T follicular helper cell (primary cell): ENCODE data around the gene CNPY1.
"Not testable (repeated sequence)": the region's sequence is repeated elsewhere in the genome, so short reads cannot be mapped to it uniquely, and the experiment has no call there.

Source experiments
- DNase-seq: peaks from one replicate; pipeline ENCODE4 v3.0.0-alpha.2; 2020; ENCODE audit warnings: low read depth

The CNPY1 gene

DNA sequence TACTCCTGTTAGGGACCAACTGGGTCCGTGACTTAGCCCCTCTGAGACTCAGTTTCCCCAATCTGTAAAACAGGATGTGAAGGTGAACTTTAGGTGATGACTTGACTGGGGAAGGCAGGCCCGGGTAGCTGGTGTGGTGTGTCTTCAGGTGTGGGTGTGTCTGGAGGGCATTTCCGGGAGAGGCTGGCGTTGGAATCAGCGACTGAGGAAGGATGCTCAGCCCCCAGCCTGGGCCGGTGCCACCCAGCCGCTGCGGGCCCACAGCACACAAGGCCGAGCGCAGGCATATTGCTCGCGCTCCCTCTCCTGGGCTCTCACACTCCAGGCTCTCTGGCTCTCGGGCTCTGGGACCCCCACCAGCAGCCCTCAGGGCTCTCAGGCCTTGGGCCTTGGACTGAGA is 31.7 kb upstream of the CNPY1 start:
- DNase-seq, result no peak

DNA sequence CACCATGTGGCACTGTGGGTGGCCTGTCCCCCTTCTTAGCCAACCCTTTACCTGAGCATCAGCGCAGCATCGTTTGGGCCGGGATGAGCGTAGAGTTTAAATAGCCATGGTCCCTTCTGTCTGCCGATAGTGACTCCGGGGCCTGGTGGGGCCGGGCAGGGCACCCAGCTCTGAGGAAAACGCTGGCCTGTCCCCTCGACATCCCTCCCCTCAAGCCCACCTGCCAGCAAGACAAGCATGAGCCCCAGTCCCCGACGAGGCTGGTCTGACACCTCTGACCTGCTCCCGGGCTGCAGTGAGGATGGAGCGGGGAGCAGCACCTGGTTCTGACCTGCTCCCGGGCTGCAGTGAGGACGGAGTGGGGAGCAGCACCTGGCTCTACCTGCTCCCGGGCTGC is 31.1 kb upstream of the CNPY1 start:
- no peak for DNase-seq

- DNase-seq, result no peak
These were observed 30.6 kb upstream of the CNPY1 start for GRCh38 chr7:155576900-155577508.

- DNase-seq, result no peak
These were observed 30.1 kb upstream of the CNPY1 start for GRCh38 chr7:155576416-155576815.

GRCh38 chr7:155574556-155575290 is 28.4 kb upstream of the CNPY1 start:
- DNase-seq, result no peak

DNA sequence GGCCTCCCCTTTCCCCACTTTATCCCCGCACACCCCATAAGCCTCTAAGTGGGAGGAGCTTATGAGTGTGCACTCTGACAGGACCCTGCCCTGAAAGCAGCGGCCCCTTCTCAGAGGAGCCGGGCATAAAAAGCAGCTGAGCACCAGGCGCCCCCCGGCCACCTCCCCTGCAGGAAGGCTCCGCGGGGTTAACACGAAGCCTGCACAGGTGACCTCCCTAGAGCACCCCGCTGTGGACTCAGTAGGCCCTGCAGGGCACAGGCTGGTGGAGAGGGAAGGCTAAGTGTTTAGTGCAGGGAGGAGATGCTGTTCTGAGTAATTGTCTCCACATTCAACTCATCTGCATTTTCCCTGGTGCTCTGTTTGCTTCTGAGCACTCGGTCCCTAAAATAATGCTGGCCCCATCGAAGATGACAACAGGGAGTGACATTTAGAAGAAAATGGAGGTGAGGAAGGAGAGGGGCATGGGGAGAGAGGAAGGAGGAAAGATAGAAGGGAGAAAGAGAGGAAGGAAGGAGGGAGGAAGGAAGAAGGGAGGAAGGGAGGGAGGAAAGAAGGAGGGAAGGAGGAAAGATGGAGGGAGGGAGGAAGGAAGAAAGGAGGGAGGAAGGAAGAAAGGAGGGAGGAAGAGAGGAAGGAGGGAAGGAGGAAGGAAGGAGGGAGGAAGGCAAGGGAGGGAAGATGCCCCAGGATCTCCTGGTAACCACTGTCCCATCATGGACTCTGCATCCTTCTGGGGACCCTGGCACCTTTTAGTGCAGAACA is 25.4 kb upstream of the CNPY1 start:
- DNase-seq, result no peak

GRCh38 chr7:155570991-155571390 is 24.6 kb upstream of the CNPY1 start:
- no peak for DNase-seq

DNA sequence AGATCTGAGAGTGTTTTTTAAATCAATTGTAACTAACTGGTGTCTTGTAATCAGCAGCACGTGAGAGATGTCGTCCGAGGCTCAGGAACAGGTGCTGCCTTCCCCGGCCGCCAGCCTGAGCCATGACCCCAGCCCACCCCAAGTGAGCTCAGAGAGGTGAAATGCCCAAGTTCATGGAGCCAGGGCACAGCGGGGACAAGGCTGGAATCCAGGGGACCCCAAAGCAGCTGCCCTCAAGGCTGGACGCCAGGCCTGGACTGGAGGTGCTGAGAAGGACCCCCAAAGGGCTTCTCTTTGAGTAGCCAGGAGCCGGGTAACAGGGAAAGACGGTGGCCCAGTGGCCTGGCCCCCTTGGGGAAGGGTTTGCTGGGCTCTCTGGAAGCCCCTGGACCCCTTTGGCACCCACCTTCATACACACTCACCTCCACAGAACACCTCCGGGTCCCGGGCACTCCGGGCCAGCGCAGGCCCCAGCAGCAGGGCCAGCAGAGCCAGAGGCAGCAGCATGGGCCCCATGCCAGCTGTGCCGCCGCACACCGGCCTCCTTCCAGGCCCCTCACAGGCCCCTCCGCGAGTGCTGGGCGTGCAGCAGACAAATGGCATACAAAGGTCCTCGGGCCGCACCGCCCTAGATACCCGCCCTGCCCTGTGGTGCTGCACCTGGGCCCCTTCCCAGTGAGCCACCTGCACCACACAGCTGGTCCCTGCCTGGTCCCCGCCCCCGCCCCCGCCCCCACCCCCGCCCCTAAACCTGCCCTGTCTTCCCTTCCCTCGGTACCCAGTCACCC is 24.0 kb upstream of the CNPY1 start:
- no peak for DNase-seq

GRCh38 chr7:155569681-155570080 is 23.3 kb upstream of the CNPY1 start:
- no peak for DNase-seq

DNA sequence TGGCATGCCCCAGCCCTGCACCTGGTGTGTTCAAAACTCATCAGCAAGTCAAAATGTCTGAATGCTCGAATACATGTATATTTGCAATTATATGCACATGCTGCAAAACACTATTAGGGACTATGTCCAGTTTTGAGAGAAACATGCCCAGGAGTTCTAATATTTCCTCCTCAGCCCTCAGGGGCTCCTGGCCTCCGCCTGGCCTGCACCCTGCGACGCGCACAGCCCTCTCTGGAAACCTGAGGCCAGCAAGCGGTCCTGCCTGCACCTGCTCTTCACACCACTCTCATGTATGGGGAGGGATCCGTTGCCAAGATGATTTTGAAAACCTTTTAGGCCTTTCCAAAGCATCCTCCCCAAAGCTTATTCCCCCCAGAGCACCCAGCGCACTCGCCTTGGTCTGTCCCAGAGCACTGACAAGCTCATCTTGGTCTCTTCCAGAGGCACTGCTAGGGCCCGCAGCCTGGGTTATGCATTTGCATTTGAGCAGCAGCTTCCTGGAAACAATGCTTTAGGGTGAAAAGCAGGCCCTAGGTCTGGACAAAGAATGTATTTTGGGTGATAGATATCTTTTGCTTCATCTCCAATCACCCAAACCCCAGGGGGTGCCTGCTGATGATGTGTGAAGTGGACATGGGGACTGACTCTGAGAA is 22.6 kb upstream of the CNPY1 start:
- DNase-seq, result no peak

DNA sequence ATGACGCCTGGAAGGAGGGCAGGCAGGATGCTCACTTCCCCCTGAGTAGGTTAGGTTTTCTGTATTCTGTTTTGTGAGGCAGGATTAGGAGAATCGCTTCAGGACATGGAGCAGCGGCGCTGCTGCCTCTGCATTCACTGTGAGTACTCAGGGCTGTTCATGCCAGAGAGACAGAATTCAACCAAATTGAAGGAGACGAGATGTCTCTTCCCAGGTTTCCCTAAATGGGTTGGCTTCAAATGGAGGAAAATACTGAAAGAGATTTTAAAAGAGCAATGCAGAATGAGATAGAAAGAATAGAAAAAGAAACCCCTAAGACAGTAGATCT is 21.9 kb upstream of the CNPY1 start:
- DNase-seq, result no peak

GRCh38 chr7:155567646-155568332 is 21.4 kb upstream of the CNPY1 start:
- no peak for DNase-seq

DNA sequence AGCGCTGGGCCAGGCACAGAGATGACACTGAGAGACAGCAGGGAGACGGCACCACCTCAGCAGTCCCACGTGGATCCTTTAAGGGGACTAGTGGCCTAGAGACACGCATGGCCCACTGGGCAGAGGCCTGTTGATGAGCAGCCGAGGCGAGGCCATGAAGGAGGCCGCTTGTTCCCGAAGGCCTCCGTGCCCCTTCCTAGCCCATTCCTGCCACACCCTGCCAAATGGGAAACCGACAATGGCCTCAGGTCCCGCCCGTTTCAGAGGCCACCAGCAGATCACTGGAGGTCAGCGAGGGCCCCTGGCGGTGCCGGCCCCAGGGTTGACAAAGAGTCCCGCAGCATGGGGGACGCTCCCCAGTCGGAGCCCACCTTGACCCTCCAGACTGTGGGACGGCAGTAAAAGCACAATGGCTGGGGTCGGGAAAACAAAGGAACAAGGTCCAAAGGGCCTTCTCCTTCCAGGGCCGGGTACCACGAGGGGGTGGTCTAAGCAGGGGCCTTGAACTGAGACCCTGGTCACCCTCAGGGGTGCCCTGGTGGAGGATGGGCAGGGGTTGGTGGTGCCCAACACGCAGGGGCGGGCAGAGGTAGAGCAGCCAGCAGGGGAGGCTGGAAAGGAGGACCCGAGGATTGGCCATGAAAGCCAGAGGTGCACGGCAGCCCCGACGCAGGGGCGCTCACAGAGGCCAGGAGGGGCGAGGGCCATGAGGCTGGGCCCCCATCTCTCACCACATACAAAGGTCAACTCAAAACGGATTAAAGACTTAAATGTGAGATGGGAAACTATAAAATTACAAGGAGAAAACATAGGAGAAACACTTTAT is 19.9 kb upstream of the CNPY1 start:
- DNase-seq, result no peak

DNA sequence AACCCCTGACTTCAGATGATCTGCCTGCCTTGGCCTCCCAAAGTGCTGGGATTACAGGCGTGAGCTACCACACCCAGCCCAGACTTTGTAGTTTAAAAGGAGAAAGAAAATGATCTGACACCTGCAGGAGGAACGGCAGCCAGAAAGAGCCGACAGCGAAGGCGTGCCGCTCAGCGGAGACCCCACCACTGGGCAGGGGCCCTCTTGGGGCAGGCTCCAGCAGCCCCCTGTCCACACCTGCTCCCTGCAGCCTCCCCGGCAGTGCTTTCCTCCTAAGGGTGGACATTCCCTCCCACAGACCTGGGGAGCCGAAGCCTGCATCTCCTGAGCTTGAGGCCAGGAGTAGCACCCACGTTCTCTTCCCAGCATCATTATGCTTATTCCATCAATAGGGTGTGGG is 19.2 kb upstream of the CNPY1 start:
- DNase-seq, result no peak

DNA sequence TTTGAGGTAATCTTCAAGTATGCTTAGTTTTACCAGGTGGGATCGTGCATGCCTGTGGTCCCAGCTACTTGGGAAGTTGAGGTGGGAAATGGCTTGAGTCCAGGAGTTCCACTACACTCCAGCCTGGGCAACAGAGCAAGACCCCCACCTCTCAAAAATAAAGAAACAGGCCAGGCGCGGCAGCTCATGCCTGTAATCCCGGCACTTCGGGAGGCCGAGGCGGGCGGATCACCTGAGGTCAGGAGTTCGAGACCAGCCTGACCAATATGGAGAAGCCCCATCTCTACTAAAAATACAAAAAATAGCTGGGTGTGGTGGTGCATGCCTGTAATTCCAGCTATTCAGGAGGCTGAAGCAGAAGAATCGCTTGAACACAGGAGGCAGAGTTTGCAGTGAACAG is 16.6 kb upstream of the CNPY1 start:
- not testable (repeated sequence) for DNase-seq

- no peak for DNase-seq
These were observed 15.7 kb upstream of the CNPY1 start for GRCh38 chr7:155562106-155562505.

DNA sequence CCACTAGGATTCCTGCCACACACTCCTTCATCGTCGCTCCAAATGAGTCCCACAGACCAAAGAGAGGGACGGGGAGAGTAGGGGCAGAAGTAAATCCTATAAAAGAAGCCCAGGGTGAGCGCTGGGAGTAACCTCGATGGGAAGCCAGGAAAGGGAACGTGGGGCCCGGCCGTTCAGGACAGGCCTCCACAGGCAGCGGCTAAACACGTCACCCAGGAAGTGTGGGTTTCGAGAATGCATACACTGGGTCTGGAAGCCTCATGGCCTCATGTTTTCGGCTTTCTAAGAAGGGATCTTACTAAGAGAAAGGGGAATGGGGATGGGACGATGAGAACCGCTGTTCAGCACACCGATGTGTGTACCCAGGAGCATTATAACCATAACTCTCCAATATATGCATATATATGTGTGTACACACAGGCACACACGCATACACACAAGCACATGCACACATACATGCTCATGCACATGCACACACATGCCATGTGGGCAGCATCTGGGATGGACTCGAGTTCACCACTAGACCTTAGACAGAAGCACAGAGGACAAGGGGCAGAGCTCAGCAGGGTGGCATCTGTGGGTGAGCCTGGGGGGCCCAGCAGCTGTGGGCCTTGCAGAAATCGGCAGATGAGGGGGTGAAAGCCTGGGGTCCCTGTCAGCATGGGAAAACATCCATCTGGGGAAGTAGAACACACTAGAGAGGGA is 14.8 kb upstream of the CNPY1 start:
- DNase-seq, result no peak

GRCh38 chr7:155560196-155560885 is 14.0 kb upstream of the CNPY1 start:
- DNase-seq, result no peak

DNA sequence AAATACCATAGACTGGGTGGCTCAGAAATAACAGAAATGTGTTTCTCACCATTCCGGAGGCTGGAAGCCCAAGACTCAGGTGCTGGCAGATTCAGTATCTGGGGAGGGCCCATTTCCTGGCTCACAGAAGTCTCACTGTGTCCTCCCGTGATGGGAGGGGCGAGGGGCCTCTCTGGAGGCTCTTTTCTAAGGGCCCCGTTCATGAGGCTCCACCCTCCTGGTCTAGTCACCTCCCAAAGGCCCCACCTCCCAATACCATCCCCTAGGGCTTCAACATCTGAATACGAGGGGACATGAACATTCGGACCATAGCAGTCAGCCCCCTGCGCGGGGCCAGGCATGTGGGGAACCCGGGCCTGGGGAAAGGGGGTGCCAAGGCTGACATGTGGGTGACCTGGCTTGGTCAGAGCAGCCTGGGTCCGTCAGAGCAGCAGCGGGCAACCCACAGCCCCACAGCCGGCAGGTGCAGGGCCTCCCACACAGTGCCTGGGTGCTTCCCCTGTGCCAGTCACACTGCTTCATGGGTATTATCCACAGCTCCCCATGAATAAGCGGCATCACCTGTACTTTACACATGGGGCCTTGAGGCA is 13.3 kb upstream of the CNPY1 start:
- no peak for DNase-seq
